Measurements from ENCODE around the gene KCTD7.
"Not testable (repeated sequence)": the region's sequence is repeated elsewhere in the genome, so short reads cannot be mapped to it uniquely, and the experiment has no call there.

The KCTD7 gene

DNA sequence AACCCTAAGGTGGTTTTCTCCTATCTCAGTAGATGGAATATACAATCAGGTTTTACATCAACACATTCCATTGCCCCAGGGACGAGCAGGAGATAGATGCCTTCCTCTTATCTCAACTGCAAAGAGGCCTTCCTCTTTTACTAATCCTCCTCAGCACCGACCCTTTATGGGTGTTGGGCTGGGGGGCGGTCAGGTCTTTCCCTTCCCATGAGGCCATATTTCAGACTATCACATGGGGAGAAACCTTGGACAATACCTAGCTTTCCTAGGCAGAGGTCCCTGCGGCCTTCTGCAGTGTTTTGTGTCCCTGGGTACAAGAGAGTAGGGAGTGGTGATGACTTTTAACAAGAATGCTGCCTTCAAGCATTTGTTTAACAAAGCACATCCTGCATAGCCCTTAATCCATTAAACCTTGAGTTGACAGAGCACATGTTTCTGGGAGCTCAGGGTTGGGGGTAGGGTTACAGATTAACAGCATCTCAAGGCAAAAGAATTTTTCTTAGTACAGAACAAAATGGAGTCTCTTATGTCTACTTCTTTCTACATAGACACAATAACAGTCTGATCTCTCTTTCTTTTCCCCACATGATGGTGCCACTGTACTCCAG lies 9.2 kb upstream of the KCTD7 start:
- DNase-seq: not testable (repeated sequence)

DNA sequence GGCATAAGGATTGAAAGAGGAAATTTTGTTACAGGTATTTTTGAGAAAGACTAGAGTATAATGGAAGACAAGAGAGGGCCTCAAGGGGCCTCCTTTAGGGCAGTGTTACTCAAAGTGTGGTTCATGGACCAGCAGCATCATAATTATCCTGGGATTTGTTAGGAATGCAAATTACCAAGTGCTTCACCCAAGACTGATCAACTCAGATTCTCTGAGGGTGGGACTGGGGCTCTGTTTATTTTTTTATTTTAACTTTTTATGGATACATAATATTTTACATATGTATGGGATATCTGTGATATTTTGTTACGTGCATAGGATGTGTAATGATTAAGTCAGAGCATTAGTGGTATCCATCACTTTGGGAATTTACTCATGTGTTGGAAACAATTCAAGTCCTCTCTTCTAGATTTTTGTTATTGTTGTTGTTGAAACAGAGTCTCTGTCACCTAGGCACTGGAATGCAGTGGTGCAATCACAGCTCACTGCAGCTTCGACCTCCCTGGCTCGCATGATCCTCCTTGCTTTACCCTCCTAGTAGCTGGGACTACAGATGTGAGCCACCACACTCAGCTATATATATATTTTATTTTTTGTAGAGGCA lies 2.2 kb upstream of the KCTD7 start:
- DNase-seq: no peak

DNA sequence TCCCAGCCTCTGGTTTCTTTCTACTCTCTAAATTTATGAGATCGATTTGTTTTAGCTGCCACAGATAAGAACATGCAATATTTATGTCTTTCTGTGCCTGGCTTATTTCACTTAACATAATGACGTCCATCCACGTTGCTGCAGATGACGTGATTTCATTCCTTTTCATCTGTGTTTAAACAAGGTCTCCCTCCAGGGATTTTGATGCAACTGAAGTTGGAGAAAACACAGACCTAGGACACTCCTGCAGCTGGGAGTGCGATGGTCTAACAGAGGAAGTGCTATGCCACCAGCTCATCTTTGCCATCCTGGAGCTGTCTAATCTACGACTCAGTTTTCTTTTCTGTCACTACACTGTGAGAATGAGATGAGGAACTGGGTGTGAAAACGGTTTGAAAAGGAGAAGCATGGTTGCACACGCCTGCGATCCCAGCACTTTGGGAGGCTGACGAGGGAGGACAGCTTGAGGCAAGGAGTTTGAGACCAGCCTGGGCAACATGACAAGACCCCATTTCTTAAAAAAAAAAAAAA lies 1.5 kb upstream of the KCTD7 start:
- DNase-seq: peak; percentile 21

DNA sequence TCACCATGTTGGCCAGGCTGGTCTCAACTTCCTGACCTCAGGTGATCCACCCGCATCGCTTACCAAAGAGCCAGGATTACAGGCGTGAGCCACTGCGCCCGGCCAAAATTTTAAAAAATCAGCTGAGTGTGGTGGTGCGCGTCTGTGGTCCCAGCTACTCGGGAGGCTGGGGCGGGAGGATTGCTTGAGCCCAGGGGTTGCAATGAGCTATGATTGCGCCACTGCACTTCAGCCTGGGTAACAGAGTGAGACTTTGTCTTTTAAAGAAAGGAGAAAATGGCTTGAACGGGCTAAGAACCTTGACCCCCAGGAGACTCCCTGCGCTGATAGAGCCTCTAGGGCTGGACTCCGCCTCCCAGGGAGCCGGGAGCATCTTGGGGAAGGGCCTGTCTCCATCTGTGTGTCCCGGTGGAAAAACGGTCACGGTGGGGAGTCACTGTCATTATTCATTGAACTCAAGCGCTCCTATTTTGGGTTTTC lies 760 bp upstream of the KCTD7 start:
- no peak for DNase-seq

DNA sequence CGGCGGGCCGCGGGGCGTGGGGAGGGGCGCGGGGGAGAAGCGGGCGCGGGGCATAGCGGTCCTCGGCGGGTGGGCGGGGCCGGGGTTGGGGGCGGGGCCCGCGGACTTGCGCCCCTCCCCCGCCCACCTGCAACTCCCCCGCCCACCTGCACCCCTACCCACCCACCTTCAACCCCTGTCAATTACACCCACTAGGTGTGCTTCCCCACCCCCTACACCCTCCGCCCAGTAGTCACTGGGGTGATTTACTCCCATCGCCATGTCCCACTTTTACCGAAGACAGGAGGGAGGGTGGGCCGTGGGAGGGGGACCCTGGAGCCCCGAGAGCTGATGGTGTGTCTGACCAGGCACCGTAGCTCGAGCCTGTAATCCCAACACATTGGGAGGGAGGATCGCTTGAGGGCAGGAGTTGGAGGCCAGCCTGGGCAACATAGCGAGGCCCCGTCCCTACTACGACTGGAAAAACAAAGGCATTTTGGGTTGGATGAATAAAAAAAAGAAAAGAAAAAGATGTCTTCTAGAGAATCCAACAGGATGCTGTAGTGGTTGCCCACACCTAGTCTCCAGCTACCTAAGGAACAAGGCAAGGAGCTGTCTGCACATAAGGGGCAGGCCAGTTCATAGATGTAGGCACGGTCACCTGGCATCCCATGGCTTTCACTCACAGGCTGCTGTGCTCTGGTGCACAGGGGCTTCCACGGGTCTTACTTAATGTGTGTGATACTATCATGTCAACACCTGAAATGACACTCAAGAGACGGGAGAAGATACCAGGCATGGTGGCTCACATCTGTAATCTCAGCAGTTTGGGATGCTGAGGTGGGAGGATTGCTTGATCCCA lies 761 bp downstream of the KCTD7 start:
- DNase-seq: peak; percentile 15

DNA sequence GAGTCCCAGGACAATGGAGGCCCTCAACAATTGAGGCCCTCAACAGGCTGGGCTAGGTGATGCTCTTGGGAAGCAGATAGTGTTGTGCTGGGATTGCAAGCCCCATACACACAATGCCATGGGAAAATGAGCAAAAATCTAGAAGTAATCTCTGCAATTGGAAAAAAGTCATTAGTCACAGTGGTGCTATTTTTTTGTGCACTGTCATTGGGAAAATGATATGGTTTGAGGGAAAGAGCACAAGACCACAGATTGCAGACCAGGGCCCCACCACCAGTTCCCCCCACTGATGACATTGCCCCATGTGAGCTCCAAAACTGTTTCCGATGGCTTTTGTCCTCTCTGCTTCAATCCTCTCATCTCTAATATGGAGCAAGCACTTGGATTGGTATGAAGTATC lies 1.9 kb downstream of the KCTD7 start:
- peak; percentile 8 for DNase-seq

DNA sequence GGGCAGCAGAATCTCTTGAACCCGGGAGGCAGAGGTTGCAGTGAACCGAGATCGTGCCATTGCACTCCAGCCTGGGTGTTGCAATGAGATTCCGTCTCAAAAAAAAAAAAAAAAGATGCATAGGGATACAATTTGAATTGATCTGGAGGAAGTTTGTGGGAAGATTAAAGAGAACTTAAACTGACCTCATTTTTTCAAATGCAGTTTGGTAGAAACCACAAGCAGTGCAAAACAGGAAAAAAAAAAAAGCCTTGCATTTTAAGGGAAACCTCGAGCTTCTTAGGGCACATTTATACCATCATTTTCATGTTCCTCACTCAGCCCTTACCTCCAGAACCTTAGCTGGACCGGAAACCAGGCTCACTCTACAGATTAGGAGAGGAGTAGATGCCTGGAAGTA lies 2.8 kb downstream of the KCTD7 start:
- peak; percentile 46 for DNase-seq

DNA sequence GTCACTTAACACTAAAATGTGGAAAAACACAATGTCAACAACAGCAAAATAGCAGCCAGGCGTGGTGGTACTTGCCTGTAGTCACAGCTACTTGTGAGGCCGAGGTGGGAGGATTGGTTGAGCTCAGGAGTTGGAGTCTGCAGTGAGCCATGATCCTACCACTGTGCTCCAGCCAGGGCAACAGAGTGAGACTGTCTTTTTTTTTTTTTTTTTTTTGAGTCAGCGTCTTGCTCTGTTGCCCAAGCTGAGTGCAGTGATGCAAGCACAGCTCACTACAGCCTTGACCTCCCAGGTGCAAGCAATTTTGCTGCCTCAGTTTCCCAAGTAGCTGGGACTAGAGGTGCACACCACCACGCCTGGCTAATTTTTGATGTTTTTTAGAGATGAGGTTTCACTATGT lies 6.1 kb downstream of the KCTD7 start:
- DNase-seq: no peak

DNA sequence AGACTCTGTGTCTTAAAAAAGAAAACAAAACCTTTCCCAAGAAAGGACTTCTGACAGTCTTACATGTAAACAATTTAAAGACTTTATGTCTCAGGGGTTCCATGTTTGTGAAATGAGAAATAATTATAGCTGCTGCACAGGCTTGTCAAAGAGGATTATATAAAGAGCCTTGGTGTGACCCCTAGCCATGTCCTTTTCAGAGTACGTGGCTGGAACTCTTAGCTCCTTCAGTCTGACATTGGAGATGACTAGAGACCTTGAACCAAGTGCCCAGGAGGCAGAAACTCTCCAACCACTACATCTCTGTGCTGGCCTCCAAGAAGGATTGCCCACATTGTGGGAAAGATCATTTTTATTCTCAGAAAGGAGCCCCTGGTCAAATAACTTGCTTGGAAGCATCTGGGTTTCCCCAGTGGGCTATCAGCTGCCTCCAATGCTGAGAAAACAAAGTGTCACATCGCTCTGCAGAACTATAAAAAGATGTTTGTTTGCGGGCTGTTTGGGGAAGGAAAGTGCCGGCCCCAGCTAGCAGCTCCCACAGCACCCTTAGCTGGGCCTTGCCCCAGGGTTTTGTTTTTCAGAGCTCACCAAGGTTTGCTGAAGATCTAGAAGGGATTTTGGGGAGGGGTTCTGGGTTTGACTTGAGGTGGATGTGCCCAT lies 6.8 kb downstream of the KCTD7 start:
- not testable (repeated sequence) for DNase-seq

DNA sequence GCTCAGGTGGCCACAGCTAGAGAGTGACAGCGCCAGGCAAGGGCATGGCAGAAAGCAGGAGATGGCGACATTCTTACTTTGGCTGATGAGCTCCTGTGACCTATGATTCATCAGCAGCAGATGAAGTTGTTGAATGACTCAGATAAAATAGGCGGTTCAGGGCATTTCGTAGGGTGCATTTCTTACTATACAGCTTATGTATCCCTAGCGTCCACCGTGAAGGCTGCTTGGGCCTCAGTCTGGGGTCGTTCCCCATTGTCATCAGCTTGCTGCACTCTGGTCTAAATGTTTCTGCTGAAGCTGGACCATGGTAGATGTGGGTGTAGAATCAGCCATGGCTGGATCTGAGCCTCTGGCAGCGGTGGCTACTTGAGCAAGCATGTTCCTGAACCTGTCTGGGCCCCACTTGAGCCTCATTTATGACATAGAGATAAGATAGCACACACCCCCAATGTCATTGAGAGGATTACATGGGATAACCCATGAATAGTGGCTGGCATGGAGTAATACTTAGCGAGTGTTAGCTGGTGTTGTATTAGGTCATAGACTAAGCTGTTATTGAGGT lies 7.4 kb downstream of the KCTD7 start:
- DNase-seq: peak; percentile 78

DNA sequence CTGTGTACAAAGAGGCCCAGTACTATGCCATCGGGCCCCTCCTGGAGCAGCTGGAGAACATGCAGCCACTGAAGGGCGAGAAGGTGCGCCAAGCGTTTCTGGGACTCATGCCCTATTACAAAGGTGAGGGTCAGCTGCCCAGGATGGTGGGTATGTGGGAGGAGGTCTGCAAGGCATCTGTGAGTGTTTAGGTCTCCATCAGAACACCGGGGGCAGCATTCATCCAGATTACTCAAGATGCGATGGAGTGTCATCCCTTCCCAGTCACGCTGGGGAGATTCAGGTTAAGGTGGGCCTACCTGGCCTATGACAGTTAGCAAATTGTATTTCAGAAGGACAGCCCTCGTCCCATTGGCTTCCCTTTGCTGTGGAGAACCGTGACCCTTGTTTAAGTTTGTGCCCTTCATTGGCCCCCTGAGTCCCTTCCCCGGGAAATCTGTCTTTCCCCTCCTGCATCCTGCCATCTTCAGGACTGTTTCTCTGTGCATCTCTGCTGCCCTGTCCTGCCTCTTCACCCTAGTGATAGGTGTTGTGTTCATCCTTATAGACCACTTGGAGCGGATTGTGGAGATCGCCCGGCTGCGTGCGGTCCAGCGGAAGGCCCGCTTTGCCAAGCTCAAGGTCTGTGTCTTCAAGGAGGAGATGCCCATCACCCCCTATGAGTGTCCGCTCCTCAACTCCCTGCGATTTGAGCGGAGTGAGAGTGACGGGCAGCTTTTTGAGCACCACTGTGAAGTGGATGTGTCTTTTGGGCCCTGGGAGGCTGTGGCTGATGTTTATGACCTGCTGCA lies 9.8 kb downstream of the KCTD7 start:
- DNase-seq: no peak

DNA sequence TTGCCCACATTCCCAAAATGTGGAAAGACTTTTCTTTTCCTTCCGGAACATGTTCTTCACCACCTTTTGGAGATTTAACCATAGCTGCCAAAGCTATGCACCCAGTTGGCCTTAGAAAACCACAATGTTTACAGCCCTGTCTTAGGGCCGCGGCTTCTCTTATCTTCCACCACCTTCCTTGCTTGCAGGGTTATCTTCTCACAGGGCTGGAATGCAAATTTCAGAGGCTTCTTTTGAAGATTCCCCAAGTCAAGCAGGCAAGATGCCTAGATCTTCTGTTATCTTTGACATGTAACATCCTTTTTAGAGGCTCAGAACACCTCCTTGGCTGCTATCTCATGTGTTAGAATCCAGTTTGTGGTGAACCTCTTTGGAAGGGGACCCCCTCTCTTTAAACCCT lies 11.1 kb downstream of the KCTD7 start:
- DNase-seq: no peak

DNA sequence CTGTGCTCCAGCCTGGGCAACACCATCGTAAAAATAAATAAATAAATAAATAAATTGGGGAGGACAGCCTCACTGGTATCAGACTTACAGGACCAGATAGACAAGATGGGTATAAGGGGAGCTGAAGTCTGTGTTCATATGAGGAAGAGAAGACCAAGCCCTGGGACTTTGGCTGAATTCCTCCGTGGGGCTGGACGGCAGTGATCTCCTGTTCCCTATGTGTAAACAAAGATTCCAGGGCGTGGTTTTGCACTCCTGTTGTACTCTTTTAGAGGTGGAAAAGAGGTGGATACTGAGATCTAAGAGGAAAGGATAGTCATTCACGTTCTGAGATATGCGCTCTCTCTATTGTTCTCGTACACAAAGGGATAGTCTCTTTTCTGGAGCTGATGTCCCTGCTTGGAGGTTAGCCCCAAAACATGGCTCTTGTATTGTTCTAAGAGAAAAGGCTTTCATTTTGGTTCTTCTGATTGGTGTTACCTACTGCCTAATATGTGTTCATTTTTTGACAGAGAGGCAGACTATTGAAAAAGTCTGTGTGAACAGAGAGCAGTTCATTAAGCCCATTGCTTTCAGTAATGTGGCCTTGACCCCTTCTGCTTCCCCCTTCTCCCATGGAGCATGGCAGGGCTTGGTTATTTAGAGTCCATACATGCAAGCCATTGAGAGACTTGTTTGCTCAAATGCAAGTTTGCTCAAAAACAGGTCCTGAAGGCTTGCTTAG lies 12.3 kb downstream of the KCTD7 start:
- DNase-seq: no peak

DNA sequence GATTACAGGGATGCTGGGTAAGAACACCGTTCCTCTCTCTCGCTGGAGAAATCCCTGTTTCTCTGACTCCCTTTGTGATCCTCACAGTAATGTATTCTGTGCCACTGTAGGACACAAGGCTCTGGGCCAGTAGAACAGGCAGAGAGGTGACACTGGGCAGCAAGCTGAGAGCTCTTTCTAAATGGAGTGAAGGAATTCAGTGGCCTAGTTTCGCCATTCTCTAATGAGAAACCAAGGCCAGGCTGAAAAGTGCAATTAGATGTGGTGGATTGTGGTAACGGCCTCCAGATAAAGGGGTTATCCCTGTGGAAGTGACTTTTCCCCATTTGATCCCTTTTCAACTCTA lies 12.8 kb downstream of the KCTD7 start:
- DNase-seq: no peak

DNA sequence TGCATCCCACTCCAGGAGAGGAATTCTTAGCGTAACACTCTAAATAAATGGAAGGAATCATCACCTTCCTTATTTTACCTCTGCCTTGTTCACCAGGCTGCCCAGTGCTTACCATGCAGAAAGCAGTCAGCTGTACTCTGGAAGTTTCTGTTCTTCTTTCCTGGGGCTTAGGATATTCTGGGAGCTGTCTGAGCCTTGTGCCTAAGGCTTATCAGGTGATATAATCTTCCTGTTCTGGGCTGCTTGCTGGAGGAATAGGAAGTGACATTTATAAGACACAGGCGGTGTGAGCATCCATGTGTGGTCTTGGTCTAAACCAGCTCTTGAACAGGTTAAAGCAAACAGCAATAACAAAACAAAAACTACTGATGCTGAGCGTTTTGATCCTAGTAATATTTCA lies 13.5 kb downstream of the KCTD7 start:
- DNase-seq: no peak

DNA sequence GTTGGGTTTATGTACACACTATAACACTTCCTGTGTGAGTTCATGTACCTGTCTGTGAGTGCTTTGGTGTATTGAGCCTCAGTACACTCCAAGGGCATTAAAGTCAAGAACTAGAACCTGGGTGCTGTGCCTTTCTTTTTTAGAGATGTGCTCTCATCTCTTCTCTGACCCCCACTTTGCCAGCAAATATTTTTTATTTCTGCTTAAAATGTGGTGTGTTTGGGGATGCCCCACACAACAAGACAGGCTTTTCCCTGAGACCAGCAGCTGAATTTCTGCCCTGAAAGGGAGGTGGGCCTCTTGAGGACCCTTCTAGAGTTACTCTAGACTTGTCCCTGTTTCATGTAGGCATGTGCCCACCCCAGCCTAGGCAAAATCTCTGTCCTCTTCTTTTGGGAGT lies 14.3 kb downstream of the KCTD7 start:
- DNase-seq: no peak

DNA sequence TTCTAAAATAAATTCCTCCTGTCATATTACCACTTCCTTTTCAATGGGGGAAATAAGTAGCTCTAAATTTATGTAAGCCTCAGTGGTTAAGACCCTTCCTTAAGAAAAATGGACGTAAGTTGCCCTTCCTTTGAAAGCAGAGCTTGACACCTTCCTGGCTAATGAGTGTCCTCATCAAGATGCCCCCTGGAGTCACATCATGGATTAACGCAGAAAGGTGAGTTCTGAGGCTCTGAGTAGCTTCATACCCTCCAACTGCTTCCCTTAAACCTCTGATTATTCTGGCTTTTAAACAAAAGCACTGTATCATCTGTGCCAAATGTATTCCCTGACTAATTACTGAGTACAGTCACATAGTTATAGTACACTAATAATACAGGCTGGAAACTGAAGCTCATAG lies 14.7 kb downstream of the KCTD7 start:
- no peak for DNase-seq

DNA sequence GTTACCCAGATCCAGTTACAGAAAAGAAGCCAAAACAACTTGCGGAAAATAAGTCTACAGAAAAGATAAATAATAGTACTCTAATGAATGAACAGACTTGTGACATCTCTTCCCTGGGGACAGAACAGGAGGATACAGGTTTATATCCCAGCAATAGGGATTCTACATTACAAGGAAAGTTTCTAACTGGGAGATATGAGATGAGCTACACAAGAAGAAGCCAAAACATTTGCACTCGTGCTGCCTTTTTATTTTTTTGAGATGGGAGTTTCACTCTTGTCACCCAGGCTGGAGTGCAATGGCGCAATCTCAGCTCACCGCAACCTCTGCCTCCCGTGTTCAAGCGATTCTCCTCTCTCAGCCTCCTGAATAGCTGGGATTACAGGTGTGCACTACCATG lies 22.3 kb downstream of the KCTD7 start:
- DNase-seq: not testable (repeated sequence)

DNA sequence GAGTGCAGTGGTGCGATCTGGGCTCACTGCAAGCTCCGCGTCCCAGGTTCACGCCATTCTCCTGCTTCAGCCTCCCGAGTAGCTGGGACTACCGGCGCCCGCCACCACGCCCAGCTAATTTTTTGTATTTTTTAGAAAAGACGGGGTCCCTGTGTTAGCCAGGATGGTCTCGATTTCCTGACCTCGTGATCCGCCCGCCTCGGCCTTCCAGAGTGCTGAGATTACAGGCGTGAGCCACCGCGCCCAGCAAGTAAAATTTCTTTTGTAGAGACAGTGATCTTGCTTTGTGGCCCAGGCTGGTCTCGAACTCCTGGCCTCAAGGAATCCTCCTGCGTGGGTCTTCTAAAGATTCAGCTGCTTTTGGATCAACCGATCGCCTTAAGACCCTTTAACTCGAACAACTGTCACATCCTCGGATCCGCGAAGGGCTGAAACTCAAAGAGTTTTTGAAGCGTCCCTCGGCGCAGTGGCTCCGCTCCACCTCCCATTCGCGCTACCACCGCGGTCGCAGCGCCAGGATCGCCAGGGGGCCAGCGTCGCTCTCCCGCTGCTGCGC lies 25.1 kb downstream of the KCTD7 start:
- not testable (repeated sequence) for DNase-seq

DNA sequence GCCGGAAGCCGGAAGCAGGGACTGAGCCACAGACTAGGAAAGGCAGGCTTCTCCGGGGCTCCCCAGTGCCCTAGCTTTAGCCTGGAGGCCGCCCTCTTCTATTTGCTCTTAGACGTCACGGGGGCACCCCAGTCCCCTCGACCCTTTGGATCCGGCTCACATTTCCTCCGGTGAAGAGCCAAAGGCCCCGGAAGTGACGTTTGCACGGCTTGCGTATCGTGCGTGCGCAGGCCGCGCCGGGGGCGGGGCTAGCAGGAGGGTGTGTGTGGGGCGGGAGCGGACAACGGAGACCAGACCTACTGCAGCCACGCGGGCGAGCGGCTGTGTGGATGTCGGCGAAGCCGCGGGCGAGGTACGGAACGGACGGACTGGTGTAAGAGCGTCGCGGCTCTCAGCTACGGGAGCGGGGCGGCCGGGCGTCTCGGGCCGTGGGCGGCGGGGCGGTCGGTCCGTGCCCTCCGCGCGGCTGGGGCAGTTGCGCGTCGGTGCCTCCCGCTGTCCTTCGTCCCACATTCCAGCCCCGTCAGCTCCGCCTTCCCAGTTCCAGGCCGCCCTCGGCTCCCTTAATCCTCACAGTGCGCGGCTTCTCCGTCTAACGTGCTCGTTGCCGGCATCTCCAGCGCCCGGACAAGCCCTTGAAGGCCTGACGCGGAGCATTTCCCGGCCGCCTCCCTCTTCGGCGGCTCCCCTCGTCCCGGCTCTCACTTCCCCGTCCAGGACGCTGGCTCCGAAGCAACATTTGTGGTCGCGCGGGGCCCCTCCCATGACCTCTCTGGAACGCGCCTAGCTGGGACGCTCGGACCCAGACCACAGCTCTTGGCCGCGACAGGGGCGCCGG lies 25.8 kb downstream of the KCTD7 start:
- DNase-seq: peak; percentile 98

Data from activated CD4-positive, alpha-beta T cell treated with anti-CD3 and anti-CD28 coated beads, Interleukin-10, Interleukin-2, amounts not matched to agents 100 ng/mL and 50 ng/mL, durations not matched to agents 16 hours and 8 hours (primary cell).